ENCODE measurements around the gene TCL1A. TPM values are rescaled to one million over a fixed set of nuclear protein-coding genes. Genes with fewer than 3 reads are reported as not detected.

The TCL1A gene
- polyA plus RNA-seq, 1 donor (not counting 4 experiments of a cell fraction or from before 2014, with no cell fraction given) = not detected

DNA sequence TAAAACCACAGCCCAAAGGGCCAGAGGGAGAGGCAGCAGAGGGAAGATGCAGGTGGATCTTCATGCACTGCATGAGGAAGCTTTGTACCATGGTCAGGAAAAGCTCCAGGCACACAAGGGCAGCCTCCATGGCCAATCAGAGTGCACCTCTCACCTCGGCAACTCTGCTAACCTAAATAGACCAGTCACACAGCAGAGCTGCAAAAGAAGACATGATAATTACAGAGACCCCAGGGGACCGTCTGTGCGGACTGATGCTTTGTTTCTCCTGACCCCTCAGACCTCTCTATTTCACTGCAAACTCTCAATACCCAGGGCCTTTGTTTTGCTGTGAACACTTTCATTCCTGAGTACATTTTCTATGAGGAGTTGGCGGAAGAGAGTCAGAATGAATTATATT lies 38.4 kb downstream of the TCL1A start:
- no peaks in the 10 kb centered on the region for H3K9me1 ChIP-seq (ENCODE audit: control insufficient read depth, extremely low read depth, insufficient read depth, low read length)
- no peak overlapping the region for H3K27ac ChIP-seq (ENCODE audit: control insufficient read depth, insufficient read depth, low read length)
- no peaks in the 10 kb centered on the region for H3K79me2 ChIP-seq (ENCODE audit: control insufficient read depth, insufficient read depth, low read length)
- no peaks in the 10 kb centered on the region for H3K27me3 ChIP-seq (ENCODE audit: control insufficient read depth, extremely low read depth, insufficient read depth, low read length)
- H2AFZ ChIP-seq (ENCODE audit: control insufficient read depth, low read length) = no peak overlapping the region
- H3K4me3 ChIP-seq (ENCODE audit: control insufficient read depth in 2 of 3, extremely low read depth in 1 of 3, insufficient read depth in 2 of 3, low read depth in 1 of 3, low read length in 3 of 3) = no peak overlapping the region
- no peak overlapping the region for H3K4me2 ChIP-seq (ENCODE audit: control insufficient read depth, extremely low read depth, insufficient read depth, low read depth, low read length)
- TF ChIP-seq EZH2 (IDR thresholded peaks at IDR 0.05; ENCODE audit: low read length) = no peak
- TF ChIP-seq, protein P1, sequence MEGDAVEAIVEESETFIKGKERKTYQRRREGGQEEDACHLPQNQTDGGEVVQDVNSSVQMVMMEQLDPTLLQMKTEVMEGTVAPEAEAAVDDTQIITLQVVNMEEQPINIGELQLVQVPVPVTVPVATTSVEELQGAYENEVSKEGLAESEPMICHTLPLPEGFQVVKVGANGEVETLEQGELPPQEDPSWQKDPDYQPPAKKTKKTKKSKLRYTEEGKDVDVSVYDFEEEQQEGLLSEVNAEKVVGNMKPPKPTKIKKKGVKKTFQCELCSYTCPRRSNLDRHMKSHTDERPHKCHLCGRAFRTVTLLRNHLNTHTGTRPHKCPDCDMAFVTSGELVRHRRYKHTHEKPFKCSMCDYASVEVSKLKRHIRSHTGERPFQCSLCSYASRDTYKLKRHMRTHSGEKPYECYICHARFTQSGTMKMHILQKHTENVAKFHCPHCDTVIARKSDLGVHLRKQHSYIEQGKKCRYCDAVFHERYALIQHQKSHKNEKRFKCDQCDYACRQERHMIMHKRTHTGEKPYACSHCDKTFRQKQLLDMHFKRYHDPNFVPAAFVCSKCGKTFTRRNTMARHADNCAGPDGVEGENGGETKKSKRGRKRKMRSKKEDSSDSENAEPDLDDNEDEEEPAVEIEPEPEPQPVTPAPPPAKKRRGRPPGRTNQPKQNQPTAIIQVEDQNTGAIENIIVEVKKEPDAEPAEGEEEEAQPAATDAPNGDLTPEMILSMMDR (optimal IDR thresholded peaks at IDR 0.05 in 1 of 3, IDR thresholded peaks at IDR 0.05 in 1 of 3, conservative IDR thresholded peaks at IDR 0.05 in 1 of 3; ENCODE audit: extremely low read depth in 1 of 3, insufficient read depth in 2 of 3, low read length in 3 of 3) = no peak
- FAIRE-seq = no peak
- no peaks in the 10 kb centered on the region for H3K4me1 ChIP-seq (ENCODE audit: control insufficient read depth, extremely low read depth, insufficient read depth, low read length)
- no peak overlapping the region for H3K9ac ChIP-seq (ENCODE audit: control insufficient read depth, extremely low read depth, insufficient read depth, low read length)
- H4K20me1 ChIP-seq (ENCODE audit: control insufficient read depth, extremely low read depth, insufficient read depth, low read length) = no peaks in the 10 kb centered on the region
- dilution Hi-C loops (cut with MboI; ENCODE audit: extremely low pct_ligation_motif_present, low sequenced_read_pairs) = no loop called here
- DNase-seq (ENCODE audit: low read depth, low spot score) = no peak
- no peaks in the 10 kb centered on the region for H3K9me3 ChIP-seq (ENCODE audit: control insufficient read depth, low read depth, low read length)
- H3K36me3 ChIP-seq (ENCODE audit: control insufficient read depth in 2 of 2, extremely low read depth in 1 of 2, insufficient read depth in 2 of 2, low read length in 2 of 2) = no peaks in the 10 kb centered on the region

DNA sequence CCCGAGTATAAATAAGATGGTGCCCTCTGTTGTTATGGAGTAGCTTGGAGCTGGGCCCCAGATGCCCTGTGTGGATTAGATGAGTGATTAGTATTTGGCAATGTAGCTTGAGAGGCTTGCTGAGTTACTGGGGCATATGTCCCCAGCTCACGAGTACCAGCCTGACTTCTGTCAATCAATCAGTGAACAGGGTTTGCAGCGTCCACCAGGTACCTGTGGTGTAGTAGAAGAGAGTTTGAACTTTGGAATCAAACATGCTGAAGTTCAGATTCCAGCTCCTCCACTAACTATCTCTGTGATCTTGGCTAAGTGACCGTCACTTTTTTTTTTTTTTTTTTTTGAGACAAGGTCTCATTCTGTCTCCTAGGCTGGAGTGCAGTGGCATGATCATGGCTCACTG lies 39.3 kb downstream of the TCL1A start:
- Histone ChIP-seq H3K4me1 (ENCODE audit: control insufficient read depth, extremely low read depth, insufficient read depth, low read length) (no peaks in the 10 kb centered on the region), H3K4me2 (ENCODE audit: control insufficient read depth, extremely low read depth, insufficient read depth, low read depth, low read length) (no peak overlapping the region), H2AFZ (ENCODE audit: control insufficient read depth, low read length) (no peak overlapping the region), H3K27ac (ENCODE audit: control insufficient read depth, insufficient read depth, low read length) (no peak overlapping the region), H3K4me3 (ENCODE audit: control insufficient read depth in 2 of 3, extremely low read depth in 1 of 3, insufficient read depth in 2 of 3, low read depth in 1 of 3, low read length in 3 of 3) (no peak overlapping the region), H3K9me1 (ENCODE audit: control insufficient read depth, extremely low read depth, insufficient read depth, low read length) (no peaks in the 10 kb centered on the region), H3K9me3 (ENCODE audit: control insufficient read depth, low read depth, low read length) (no peaks in the 10 kb centered on the region), H3K79me2 (ENCODE audit: control insufficient read depth, insufficient read depth, low read length) (no peaks in the 10 kb centered on the region), H4K20me1 (ENCODE audit: control insufficient read depth, extremely low read depth, insufficient read depth, low read length) (no peaks in the 10 kb centered on the region), H3K9ac (ENCODE audit: control insufficient read depth, extremely low read depth, insufficient read depth, low read length) (no peak overlapping the region), H3K27me3 (ENCODE audit: control insufficient read depth, extremely low read depth, insufficient read depth, low read length) (no peaks in the 10 kb centered on the region), H3K36me3 (ENCODE audit: control insufficient read depth in 2 of 2, extremely low read depth in 1 of 2, insufficient read depth in 2 of 2, low read length in 2 of 2) (no peaks in the 10 kb centered on the region)
- FAIRE-seq (no peak), DNase-seq (ENCODE audit: low read depth, low spot score) (no peak)
- TF ChIP-seq EZH2 (IDR thresholded peaks at IDR 0.05; ENCODE audit: low read length) = no peak
- TF ChIP-seq, protein P1 (optimal IDR thresholded peaks at IDR 0.05 in 1 of 3, IDR thresholded peaks at IDR 0.05 in 1 of 3, conservative IDR thresholded peaks at IDR 0.05 in 1 of 3; ENCODE audit: extremely low read depth in 1 of 3, insufficient read depth in 2 of 3, low read length in 3 of 3) = no peak
- dilution Hi-C loops (cut with MboI; ENCODE audit: extremely low pct_ligation_motif_present, low sequenced_read_pairs) = no loop called here

Data from keratinocyte (primary cell).